Thyroid gland (tissue), 4 donors: ENCODE measurements around the gene OCA2. TPM values are rescaled to one million over a fixed set of nuclear protein-coding genes. Genes with fewer than 3 reads are reported as not detected.

ENCODE experiments used
- DNase-seq, 2 donors: peaks; one replicate each; pipeline ENCODE4 v3.0.0-alpha.2; 2019
- H3K27ac ChIP-seq, 3 donors: fragments of 200-600 bp; sonication (generic); 1 replicate in 2 of 3; 2 replicates in 1 of 3; pipeline ENCODE4 v1.5.1; 2016 to 2019; ENCODE audit warnings: mild to moderate bottlenecking in 1 of 3, moderate library complexity in 1 of 3
- H3K27me3 ChIP-seq: fragments of 200-600 bp; sonication (generic); one replicate; pipeline ENCODE4 v1.5.1; 2019
- H3K36me3 ChIP-seq, 2 donors: fragments of 200-600 bp; sonication (generic); one replicate each; pipeline ENCODE4 v1.5.1; 2016 to 2019
- H3K4me1 ChIP-seq, 2 donors: fragments of 200-600 bp; sonication (generic); one replicate each; pipeline ENCODE4 v1.5.1; 2017 to 2019
- H3K4me3 ChIP-seq, 3 donors: fragments of 200-600 bp; sonication (generic); replicated peaks in 1 of 3; 1 replicate in 2 of 3; 2 replicates in 1 of 3; pipeline ENCODE4 v1.5.1; 2016; ENCODE audit warnings: mild to moderate bottlenecking in 1 of 3
- H3K9me3 ChIP-seq: fragments of 200-600 bp; sonication (generic); one replicate; pipeline ENCODE4 v1.5.1; 2017
- CTCF ChIP-seq, 6 experiments: fragments of 200-600 bp in 3 of 6; fragments of 450-650 bp in 3 of 6; sonication (generic) in 3 of 6; IDR thresholded peaks; one replicate each; pipeline ENCODE4 v1.5.1; 2016 to 2019; ENCODE audit warnings: antibody characterized with exemption in 6 of 6, mild to moderate bottlenecking in 2 of 6, inconsistent platforms in 1 of 6, moderate library complexity in 1 of 6
- POLR2A ChIP-seq, 2 donors: fragments of 450-650 bp; IDR thresholded peaks; one replicate each; pipeline ENCODE4 v1.6.1; 2017; ENCODE audit warnings: antibody characterized with exemption in 2 of 2, mild to moderate bottlenecking in 2 of 2, moderate library complexity in 1 of 2
- WGBS, 2 donors: methylation state at CpG; one replicate each; pipeline ENCODE4 v1.1.5; 2017; 5-methylcytosine and 5-hydroxymethylcytosine counted together
- intact Hi-C: fragments of 100-400 bp; cut with DNase I; formaldehyde crosslinking; loops from one replicate; pipeline ENCODE4 v1.15.1; 2023
- total RNA-seq, 4 donors: library from RNA; depleted of rRNA; stranded (reverse); fragments of >200 nt; gene quantifications; one replicate each; pipeline ENCODE4 v1.2.3, GENCODE V29; 2016

OCA2 gene
- total RNA-seq, 4 donors from 2014 or later, result 5.5 to 20.5 (median 13.8) TPM

DNA sequence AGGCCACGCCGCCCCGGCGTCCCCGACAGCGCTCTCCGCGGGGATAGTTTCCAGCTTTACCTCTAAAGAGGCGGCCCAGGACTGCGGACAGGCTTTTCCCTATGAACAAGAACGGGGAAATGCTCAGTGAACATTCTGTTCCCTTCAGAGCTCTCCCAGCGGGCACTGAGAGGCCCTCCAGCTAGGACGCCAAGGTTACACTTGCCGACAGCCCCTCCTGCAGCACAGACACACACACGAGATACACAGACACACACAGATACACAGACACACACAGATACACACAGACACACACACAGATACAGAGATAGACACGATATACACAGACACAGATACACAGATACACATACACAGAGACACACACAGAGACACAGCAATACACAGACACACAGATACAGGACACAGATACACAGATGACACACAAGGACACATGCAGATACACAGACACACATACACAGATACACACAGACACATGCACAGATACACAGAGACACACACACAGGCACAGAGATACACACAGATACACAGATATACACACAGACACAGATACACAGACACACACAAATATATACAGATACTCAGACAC is 533 bp upstream of the OCA2 start:
- TF ChIP-seq POLR2A (IDR thresholded peaks at IDR 0.05) (peak in 1 of 2 donors; percentile 39), CTCF (IDR thresholded peaks at IDR 0.05) (peak in 1 of 6 experiments; percentile 40)
- H3K36me3 ChIP-seq, result no peaks in the 10 kb centered on the region
- H3K27me3 ChIP-seq, result no peaks in the 10 kb centered on the region
- no peaks in the 10 kb centered on the region for H3K9me3 ChIP-seq
- peak; percentile 87 to 90 for DNase-seq
- H3K4me3 ChIP-seq, result peak overlapping the region in 1 of 3 donors; percentile 20
- intact Hi-C loops, result no loop called here
- 26% methylated on average over 4 to 7 of the region's 16 CpGs for WGBS, 2 donors
- peaks cover 29 to 47% of the 10 kb centered on the region in 2 donors for H3K4me1 ChIP-seq
- H3K27ac ChIP-seq, result peak overlapping the region; percentile 35 to 80 (median 62)

- no peaks in the 10 kb centered on the region for H3K27me3 ChIP-seq
- no peak overlapping the region for H3K4me3 ChIP-seq
- peaks cover 42 to 59% of the 10 kb centered on the region in 2 donors for H3K4me1 ChIP-seq
- DNase-seq, result no peak
- no peaks in the 10 kb centered on the region for H3K9me3 ChIP-seq
- intact Hi-C loops, result no loop called here
- WGBS, 2 donors, result 66% methylated on average over 10 to 11 of the region's 11 CpGs
- no peaks in the 10 kb centered on the region for H3K36me3 ChIP-seq
- H3K27ac ChIP-seq, result peak overlapping the region in 2 of 3 donors; percentile 62 to 80
- TF ChIP-seq POLR2A (IDR thresholded peaks at IDR 0.05) (no peak), CTCF (IDR thresholded peaks at IDR 0.05) (no peak)
These were observed 752 bp downstream of the OCA2 start for GRCh38 chr15:28098360-28098765.

- TF ChIP-seq CTCF (IDR thresholded peaks at IDR 0.05) (no peak), POLR2A (IDR thresholded peaks at IDR 0.05) (no peak)
- peak in 1 of 2 donors; percentile 26 for DNase-seq
- no peak overlapping the region for H3K4me3 ChIP-seq
- no peaks in the 10 kb centered on the region for H3K9me3 ChIP-seq
- intact Hi-C loops, result no loop called here
- H3K27ac ChIP-seq, result peak overlapping the region in 1 of 3 donors; percentile 62
- WGBS, 2 donors, result 90 to 91% methylated on average over 5 of the region's 5 CpGs
- H3K36me3 ChIP-seq, result no peaks in the 10 kb centered on the region
- no peaks in the 10 kb centered on the region for H3K27me3 ChIP-seq
- H3K4me1 ChIP-seq, result peaks cover 43 to 59% of the 10 kb centered on the region in 2 donors
These were observed 1.3 kb downstream of the OCA2 start for GRCh38 chr15:28097656-28098359.

GRCh38 chr15:28096670-28097431 is 2.3 kb downstream of the OCA2 start:
- H3K9me3 ChIP-seq, result no peaks in the 10 kb centered on the region
- DNase-seq, result peak; percentile 65 to 66
- no peaks in the 10 kb centered on the region for H3K27me3 ChIP-seq
- WGBS, 2 donors, result 7 to 10% methylated on average over 24 to 25 of the region's 72 CpGs
- no peak for TF ChIP-seq POLR2A (IDR thresholded peaks at IDR 0.05)
- peak in 1 of 6 experiments; percentile 8 for TF ChIP-seq CTCF (IDR thresholded peaks at IDR 0.05)
- peak overlapping the region; percentile 22 to 29 (median 24) for H3K4me3 ChIP-seq
- intact Hi-C loops, result no loop called here
- peaks cover 43 to 59% of the 10 kb centered on the region in 2 donors for H3K4me1 ChIP-seq
- H3K36me3 ChIP-seq, result no peaks in the 10 kb centered on the region
- H3K27ac ChIP-seq, result peak overlapping the region; percentile 18 to 86 (median 81)
